GM21529 (cell line): Measurements from ENCODE around the gene PFKL.
"Not testable (repeated sequence)": the region's sequence is repeated elsewhere in the genome, so short reads cannot be mapped to it uniquely, and the experiment has no call there.

Source experiments
- ATAC-seq: cut with Tn5 transposase; IDR thresholded peaks from one replicate; pipeline ENCODE4 v1.9.1; 2021; ENCODE audit not compliant: unreplicated experiment

The PFKL gene

DNA sequence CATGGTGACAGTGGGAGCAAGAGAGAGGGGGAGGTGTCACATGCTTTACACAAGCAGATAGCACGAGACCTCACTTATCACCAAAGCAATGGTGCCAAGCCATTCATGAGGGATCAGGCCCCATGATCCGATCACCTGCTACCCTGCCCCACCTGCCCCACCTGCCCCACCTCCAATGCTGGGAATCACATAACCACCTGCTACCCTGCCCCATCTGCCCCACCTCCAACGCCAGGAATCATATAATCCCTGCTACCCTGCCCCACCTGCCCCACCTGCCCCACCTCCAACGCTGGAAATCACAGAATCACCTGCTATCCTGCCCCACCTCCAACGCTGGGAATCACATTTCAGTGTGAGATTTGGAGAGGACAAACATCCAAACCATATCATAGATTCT, 24.8 kb upstream of the PFKL start:
- no peak for ATAC-seq

DNA sequence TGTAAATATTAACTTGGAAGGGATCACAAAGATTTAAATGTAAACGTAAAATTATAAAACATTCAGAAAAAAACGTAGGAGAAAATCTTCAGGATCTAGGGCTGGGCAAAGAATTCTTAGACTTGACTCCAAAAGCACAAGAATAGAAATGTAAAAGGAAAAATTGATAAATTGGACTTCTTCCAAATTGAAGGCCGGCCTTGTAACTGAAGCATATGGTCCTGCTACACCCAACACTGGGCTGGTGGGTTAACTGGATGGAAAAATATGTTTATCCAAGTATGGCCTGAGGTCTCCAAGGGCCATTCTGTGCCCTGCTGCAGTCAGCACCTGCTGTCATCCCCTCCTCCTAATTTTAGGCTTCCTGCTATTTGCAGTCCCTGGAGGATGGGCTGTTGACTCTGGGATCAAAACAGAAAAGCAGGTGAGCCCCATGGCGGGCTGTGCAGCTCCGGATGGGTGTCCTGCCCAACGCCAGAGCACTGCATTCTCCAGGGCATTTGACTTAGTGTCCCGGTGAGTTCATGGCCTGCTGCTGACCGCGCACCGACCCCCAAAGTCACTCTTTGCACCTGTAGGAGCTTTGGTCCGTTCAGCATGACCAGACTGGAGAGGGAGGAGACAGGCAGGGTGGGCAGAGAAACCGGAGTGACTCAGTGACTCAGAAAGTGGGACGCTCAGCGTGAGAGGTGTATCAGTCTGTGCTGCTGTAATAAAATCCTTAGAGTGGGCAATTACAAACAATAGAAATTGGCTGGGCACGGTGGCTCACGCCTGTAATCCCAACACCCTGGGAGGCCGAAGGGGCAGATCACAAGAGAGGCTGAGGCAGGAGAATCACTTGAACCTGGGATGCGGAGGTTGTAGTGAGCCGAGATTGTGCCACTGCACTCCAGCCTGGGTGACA, 20.2 kb upstream of the PFKL start:
- ATAC-seq, result no peak

- ATAC-seq, result no peak
These were observed 18.1 kb upstream of the PFKL start for GRCh38 chr21:44281801-44282200.

DNA sequence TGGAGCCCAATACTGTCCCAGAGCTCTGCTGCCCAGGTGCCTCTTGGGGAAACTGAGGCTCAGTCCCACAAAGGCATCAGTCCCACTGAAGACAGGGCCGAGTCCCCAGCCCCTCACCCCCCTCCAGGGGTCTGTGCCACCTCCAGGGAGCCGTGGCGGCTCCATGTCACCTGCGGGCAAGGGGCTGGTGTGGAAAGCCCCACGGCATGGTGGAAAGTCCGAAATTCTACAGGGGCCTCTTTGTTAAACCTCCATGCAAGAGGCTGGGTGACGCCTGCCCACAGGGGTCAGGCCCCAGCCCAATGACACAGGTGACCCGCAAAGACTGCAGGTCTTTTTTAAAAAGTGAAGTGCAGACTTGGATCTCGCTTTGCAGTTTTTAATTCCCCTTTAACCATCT, 17.5 kb upstream of the PFKL start:
- no peak for ATAC-seq

DNA sequence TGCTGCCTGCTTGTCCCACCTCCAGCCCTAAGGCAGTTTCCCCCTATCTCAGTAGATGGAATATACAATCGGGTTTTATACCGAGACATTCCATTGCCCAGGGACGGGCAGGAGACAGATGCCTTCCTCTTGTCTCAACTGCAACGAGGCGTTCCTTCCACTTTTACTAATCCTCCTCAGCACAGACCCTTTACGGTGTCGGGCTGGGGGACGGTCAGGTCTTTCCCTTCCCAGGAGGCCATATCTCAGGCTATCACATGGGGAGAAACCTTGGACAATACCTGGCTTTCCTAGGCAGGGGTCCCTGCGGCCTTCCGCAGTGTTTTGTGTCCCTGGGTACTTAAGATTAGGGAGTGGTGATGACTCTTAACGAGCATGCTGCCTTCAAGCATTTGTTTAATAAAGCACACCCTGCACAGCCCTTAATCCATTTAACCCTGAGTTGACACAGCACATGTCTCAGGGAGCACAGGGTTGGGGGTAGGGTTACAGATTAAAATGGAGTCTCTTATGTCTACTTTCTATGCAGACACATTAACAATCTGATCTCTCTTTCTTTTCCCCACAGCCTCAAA, 16.6 kb upstream of the PFKL start:
- ATAC-seq, result not testable (repeated sequence)

DNA sequence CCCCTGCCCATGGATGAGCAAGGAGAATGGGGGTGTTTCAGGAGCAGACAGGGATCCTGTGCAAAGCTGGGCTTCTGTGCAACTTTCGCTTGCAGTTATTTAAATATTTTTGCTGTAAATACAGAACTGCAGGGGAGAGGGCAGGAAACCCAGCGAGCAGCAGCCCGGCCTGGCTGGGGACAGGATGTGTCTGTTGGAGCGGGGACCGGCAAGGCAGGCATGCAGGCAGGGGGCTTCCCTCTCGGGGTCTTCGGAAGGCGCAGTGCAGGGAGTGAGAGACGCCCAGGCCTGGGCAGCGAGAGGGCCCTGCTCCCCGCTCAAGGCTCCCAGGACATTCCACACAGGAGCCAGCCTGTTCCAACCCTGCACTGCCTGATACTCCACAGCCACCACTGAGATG, 15.9 kb upstream of the PFKL start:
- ATAC-seq, result no peak

- ATAC-seq, result no peak
These were observed 14.5 kb upstream of the PFKL start, which contains the start of gene AIRE for GRCh38 chr21:44285138-44285992. Gene AIRE, plus strand, starts transcription at chr21:44285876. Its CDS starts 131 bp downstream, at chr21:44286007.

DNA sequence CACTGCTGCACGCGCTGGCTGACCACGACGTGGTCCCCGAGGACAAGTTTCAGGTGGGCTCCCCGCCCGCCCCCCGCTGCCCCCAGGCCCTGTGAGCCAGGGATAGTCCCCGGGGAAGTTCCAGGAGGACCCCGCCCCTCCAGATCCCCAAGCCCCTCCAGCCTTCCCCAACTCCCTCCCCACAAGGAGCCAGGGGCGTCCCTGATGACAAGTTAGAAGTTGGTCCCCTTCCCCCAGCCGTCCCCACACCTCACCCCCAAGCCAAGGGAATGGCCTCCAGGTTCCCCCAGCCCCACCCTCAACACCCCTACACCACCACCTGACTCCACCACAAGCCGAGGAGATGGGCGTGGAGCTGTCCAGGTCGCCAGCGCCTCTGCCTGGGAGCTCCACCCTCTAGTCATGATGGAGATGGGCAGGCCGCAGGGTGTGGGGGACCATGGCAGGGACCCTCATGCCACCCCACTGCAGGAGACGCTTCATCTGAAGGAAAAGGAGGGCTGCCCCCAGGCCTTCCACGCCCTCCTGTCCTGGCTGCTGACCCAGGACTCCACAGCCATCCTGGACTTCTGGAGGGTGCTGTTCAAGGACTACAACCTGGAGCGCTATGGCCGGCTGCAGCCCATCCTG, 13.7 kb upstream of the PFKL start:
- ATAC-seq, result no peak

GRCh38 chr21:44286716-44287632, 12.9 kb upstream of the PFKL start:
- ATAC-seq, result no peak

DNA sequence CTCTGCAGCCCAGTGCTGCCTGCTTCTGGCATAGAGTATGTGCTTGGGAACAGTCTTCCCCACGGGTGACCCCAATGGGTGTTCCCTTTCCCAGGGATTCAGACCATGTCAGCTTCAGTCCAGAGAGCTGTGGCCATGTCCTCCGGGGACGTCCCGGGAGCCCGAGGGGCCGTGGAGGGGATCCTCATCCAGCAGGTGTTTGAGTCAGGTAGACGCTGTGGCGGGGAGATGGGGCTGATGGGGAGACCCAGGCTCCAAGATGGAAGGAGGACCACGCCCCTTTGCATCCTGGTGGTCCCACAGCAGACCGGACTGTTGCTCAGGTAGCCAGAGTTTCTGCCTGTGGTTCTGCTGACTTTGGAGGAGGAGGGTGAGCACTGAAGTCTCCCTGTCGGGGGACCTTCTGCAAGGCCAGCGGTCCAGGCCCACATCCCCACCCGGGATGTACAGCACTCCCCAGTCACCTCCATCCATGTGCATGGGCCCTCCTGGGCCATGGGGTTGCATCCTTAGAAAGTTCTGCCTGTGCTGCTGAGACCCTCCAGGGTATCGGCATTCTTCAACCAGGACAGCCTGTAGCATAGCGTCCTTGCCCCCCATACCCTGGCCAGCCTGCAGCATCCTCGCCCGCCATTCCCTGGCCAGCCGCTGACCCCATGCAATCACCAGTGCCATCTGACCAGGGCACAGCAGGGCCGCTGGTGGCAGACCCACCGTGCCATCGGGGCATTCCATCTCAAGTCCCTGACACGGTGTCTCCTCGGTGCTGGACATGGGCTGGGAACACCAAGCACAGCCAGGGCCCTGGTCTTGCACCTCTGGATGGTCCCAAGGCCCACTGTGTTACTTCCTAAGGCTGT, 11.4 kb upstream of the PFKL start:
- ATAC-seq, result no peak

DNA sequence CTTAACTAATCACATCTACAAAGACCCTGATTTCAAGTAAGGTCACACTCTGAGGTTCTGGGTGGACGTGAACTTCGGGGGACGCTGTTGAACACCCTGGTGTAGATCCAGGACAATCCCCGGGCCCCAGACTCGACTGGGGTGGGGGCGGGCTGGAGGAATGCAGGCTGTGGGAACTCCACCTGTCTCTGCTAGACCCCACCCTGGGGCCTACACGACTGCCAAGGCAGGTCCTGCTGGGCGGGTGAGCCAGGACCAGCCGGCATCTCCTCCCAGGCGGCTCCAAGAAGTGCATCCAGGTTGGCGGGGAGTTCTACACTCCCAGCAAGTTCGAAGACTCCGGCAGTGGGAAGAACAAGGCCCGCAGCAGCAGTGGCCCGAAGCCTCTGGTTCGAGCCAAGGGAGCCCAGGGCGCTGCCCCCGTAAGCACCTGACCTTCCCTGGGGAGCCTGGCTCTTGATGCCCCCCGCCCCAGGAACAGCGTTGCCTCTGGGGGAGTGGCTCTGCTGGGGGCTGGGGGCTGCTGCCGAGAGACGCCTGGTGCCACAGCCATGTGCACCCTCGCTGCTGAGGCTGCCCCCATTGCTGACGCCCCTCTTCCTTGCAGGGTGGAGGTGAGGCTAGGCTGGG, 10.4 kb upstream of the PFKL start:
- ATAC-seq, result no peak

- ATAC-seq, result no peak
These were observed 9.4 kb upstream of the PFKL start for GRCh38 chr21:44290327-44291077.

GRCh38 chr21:44291078-44291935, 8.5 kb upstream of the PFKL start:
- ATAC-seq, result no peak

DNA sequence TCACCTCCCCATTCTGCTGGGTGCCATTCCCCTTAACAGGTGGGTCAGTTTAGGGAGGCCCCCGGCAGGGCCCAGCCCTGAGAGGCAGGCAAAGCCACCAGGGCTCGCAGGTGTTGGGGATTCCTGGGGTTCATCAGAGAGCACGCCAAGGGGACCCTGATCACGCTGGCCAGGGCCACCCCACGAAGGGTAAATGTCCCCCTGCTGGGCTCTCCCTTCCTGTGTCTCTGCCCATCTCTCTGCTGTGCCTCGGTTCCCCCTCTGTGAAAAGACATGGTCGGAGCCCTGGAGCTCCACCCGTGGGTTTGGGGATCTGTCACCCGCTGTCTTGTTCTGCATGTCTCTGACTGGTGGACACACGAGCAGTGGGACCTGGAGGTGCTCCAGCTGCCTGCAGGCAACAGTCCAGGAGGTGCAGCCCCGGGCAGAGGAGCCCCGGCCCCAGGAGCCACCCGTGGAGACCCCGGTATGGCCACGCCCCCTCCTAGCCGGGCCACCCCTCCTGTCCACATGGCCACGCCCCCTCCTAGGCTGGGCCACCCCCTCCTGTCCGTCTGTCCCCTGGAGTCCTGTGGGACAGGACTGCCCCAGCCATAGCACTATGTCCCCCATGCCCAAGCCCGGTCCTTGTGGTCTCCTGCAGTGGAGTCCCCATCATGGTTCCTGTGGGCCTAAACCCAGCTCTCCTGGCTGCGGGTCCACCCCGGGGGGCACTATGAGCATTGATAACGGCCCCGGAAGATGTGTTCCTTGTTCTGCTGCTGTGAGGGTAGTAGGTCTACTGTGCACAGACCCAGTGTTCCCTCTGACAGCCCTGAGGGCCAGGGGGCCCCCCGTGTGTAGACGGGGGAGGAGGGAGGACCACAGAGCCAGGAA, 7.7 kb upstream of the PFKL start:
- no peak for ATAC-seq

DNA sequence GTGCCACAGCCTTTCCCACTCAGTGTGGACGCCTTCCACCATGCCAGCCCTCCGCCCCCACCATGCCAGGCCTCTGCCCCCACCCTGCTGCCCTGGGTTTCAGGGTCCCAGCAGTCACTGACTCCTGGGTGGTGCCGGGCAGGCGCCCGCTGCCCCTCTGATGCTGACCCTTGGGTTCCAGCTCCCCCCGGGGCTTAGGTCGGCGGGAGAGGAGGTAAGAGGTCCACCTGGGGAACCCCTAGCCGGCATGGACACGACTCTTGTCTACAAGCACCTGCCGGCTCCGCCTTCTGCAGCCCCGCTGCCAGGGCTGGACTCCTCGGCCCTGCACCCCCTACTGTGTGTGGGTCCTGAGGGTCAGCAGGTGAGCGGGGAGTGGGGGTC, 7.0 kb upstream of the PFKL start:
- no peak for ATAC-seq
